ENCODE data around the gene PRDX6.
A peak's percentile ranks its signal among the peaks of the same experiment; 100 is the strongest.

Gene PRDX6

GRCh38 chr1:173507205-173507846 is 30.2 kb downstream of the PRDX6 start (continued):
- TF ChIP-seq ZNF114 (tag by site-specific recombination; IDR thresholded peaks at IDR 0.05): no peak
- TF ChIP-seq ZNF148 (tag by site-specific recombination; IDR thresholded peaks at IDR 0.05; ENCODE audit: borderline replicate concordance): no peak
- TF ChIP-seq ZNF449 (tag by site-specific recombination; IDR thresholded peaks at IDR 0.05): no peak
- TF ChIP-seq ZNF830 (tag by site-specific recombination; IDR thresholded peaks at IDR 0.05; ENCODE audit: low read depth): no peak
- TF ChIP-seq ZNF555 (tag by site-specific recombination; conservative IDR thresholded peaks at IDR 0.05): no peak
- TF ChIP-seq ZNF707 (tag by site-specific recombination; IDR thresholded peaks at IDR 0.05): no peak
- TF ChIP-seq ZFP37 (tag by site-specific recombination; IDR thresholded peaks at IDR 0.05): peak; percentile 92
- 0 out of 2 replicates have a peak, but pooled peaks have one; percentile 12 for TF ChIP-seq ZNF280D (tag by site-specific recombination; IDR thresholded peaks at IDR 0.05)
- TF ChIP-seq ZBTB1 (tag by site-specific recombination; IDR thresholded peaks at IDR 0.05): no peak
- no peak for TF ChIP-seq KLF16 (tag by site-specific recombination; IDR thresholded peaks at IDR 0.05)
- no peak for TF ChIP-seq ZBTB48 (tag by site-specific recombination; IDR thresholded peaks at IDR 0.05)
- no peak for TF ChIP-seq ZNF426 (tag by site-specific recombination; IDR thresholded peaks at IDR 0.05)
- 0 out of 2 replicates have a peak, but pooled peaks have one; percentile 16 for TF ChIP-seq ZBTB8A (tag by site-specific recombination; IDR thresholded peaks at IDR 0.05)
- no peak for TF ChIP-seq ZNF311 (tag by site-specific recombination; IDR thresholded peaks at IDR 0.05; ENCODE audit: borderline replicate concordance)
- peak; percentile 36; the same call in 1 of the 2 replicates for TF ChIP-seq GLIS2 (tag by site-specific recombination; IDR thresholded peaks at IDR 0.05)
- TF ChIP-seq ZNF530 (tag by site-specific recombination; IDR thresholded peaks at IDR 0.05; ENCODE audit: low read depth): no peak
- no peak for TF ChIP-seq ZNF133 (tag by site-specific recombination; IDR thresholded peaks at IDR 0.05)
- TF ChIP-seq ZNF391 (tag by site-specific recombination; IDR thresholded peaks at IDR 0.05; ENCODE audit: borderline replicate concordance, low read depth): 0 out of 2 replicates have a peak, but pooled peaks have one; percentile 61
- TF ChIP-seq ZNF302 (tag by site-specific recombination; IDR thresholded peaks at IDR 0.05; ENCODE audit: low read depth): no peak
- TF ChIP-seq ZNF837 (tag by site-specific recombination; IDR thresholded peaks at IDR 0.05): no peak
- peak; percentile 64; the same call in 1 of the 2 replicates for TF ChIP-seq ZBTB21 (tag by site-specific recombination; IDR thresholded peaks at IDR 0.05)
- TF ChIP-seq ZSCAN4 (tag by site-specific recombination; IDR thresholded peaks at IDR 0.05): peak; percentile 82
- TF ChIP-seq ELK4 (IDR thresholded peaks at IDR 0.05; ENCODE audit: borderline replicate concordance, low read depth, low read length): no peak
- TF ChIP-seq ZNF501 (tag by site-specific recombination; IDR thresholded peaks at IDR 0.05): peak; percentile 82; the same call in 1 of the 2 replicates
- no peak for TF ChIP-seq ZBTB10 (tag by site-specific recombination; IDR thresholded peaks at IDR 0.05)
- no peak for TF ChIP-seq SETDB1 (IDR thresholded peaks at IDR 0.05; ENCODE audit: insufficient read length, low read length)
- TF ChIP-seq ZNF433 (tag by site-specific recombination; IDR thresholded peaks at IDR 0.05; ENCODE audit: low read depth): no peak
- no peak for TF ChIP-seq ZNF404 (tag by site-specific recombination; IDR thresholded peaks at IDR 0.05)
